Omental fat pad (tissue), 4 donors: ENCODE results near the gene DLG2. TPM values are rescaled to one million over a fixed set of nuclear protein-coding genes. Genes with fewer than 3 reads are reported as not detected.

Experiments
- ATAC-seq: fragments of 150-250 bp; one replicate; pipeline ENCODE4 v1.9.1; 2016; ENCODE audit warnings: mild to moderate bottlenecking, moderate library complexity; ENCODE audit not compliant: low FRiP score
- DNase-seq: peaks from one replicate; pipeline ENCODE4 v3.0.0-alpha.2; 2019; ENCODE audit warnings: low spot score
- total RNA-seq, 4 donors: library from RNA; depleted of rRNA; stranded (reverse); fragments of >200 nt; gene quantifications; one replicate each; pipeline ENCODE4 v1.1.0, GENCODE V29; 2016
- TF ChIP-seq, protein P1 (sequence below), 3 donors: fragments of 450-650 bp; IDR thresholded peaks; one replicate each; pipeline ENCODE4 v1.5.1; 2016 to 2017; ENCODE audit warnings: antibody characterized with exemption in 3 of 3, mild to moderate bottlenecking in 3 of 3, moderate library complexity in 2 of 3

Gene DLG2
- total RNA-seq, 4 donors from 2014 or later = 4.8 to 13.2 (median 8.1) TPM

DNA sequence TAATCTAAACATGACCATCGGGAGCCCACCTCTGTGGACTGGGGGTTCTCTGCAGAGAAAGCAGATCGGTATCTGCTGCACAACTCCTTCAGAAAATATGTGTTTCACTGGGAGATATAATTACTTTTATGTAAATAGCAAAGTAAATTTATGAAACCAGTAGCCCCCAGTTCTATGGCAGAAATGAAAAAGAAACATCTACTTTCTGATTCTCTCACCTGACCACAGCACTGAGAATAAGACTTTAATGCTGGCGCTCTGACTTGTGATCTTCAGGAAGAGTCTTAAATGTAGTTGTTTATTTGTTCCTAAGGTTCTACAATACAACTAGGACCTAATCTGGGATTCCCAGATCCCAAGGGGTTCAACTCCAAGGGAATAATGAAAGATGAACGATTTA, 518.0 kb downstream of the DLG2 start:
- TF ChIP-seq, protein P1, sequence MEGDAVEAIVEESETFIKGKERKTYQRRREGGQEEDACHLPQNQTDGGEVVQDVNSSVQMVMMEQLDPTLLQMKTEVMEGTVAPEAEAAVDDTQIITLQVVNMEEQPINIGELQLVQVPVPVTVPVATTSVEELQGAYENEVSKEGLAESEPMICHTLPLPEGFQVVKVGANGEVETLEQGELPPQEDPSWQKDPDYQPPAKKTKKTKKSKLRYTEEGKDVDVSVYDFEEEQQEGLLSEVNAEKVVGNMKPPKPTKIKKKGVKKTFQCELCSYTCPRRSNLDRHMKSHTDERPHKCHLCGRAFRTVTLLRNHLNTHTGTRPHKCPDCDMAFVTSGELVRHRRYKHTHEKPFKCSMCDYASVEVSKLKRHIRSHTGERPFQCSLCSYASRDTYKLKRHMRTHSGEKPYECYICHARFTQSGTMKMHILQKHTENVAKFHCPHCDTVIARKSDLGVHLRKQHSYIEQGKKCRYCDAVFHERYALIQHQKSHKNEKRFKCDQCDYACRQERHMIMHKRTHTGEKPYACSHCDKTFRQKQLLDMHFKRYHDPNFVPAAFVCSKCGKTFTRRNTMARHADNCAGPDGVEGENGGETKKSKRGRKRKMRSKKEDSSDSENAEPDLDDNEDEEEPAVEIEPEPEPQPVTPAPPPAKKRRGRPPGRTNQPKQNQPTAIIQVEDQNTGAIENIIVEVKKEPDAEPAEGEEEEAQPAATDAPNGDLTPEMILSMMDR (IDR thresholded peaks at IDR 0.05) = no peak
- DNase-seq = no peak
- ATAC-seq = no peak

DNA sequence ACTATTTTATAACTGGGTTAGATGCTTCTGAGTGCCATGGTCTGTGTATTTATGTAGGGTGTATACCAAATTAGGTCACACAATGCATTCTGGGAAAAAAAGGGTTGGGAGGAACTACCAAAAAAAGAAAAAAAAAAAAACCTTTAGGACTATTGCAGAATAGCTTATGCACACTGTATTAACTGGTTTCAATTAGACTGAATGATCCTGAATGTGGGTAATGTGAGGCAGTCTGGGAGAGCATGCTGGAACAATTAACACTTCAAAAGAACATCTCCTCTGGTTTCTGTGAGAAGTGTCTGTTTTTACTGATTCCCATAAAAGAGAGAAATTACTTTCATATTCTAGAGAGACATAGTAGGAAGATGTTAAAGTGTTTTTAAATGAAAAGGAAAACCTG, 521.3 kb downstream of the DLG2 start:
- TF ChIP-seq, protein P1 (IDR thresholded peaks at IDR 0.05) = no peak
- DNase-seq (no peak), ATAC-seq (no peak)

DNA sequence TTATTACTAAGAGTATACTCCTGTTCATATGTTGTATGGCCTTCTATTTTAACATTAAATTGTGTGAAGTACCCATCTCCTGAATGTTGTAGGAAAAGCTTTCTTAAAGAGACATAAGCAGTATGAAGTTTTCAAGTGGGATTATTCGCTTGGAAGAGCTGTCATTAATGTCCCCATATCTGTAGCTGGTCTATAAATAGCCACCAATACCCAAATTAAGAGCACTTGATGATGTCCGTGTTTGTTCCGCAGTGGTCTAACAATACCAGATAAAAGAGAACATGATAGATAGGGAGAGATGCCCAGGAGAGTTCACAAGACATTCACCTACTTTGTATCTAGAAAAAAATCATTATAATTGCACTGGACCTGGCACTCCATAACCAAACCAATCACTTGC, 527.6 kb downstream of the DLG2 start:
- no peak for DNase-seq
- TF ChIP-seq, protein P1 (IDR thresholded peaks at IDR 0.05) = no peak
- no peak for ATAC-seq

DNA sequence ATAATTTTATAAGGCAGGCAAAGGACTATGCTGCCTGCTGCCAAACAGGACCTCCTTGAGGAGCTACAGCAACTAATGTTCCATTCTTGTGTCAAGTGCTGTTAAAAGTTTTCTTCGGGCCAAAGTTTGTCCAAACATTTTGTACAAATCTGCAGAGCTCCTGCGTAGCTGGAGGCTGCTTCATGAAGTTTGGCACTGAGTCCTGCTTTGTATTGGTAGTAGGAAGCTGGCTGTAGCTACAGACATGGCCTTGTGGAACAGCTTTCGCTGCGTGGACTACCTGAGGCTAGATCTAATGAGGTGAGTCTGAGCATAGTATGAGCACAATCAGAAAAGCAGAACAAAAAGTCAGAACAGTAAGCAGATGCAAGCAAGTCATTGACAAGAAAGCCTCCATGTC, 528.1 kb downstream of the DLG2 start:
- DNase-seq = no peak
- TF ChIP-seq, protein P1 (IDR thresholded peaks at IDR 0.05) = no peak
- ATAC-seq = no peak

DNA sequence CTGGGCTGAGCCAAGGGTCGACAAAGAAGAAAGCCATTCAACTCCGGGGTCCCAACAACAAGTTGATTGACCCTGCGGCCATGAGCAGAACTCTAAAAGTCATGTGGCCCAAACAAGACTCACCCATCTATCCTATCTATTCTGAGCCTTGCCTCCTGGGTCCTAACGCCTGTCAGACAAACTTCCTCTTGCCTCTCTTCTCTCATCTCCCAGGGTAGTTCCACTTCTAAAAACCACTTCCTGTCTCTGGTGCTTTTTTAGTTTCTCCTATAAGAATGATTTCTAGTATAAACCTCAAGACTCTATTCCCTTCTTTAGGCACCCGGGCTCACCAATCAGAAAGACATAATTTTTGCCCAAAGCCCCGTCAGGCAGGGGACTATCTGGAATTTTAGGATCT, 530.2 kb downstream of the DLG2 start:
- DNase-seq (no peak), ATAC-seq (no peak)
- TF ChIP-seq, protein P1 (IDR thresholded peaks at IDR 0.05) = no peak

DNA sequence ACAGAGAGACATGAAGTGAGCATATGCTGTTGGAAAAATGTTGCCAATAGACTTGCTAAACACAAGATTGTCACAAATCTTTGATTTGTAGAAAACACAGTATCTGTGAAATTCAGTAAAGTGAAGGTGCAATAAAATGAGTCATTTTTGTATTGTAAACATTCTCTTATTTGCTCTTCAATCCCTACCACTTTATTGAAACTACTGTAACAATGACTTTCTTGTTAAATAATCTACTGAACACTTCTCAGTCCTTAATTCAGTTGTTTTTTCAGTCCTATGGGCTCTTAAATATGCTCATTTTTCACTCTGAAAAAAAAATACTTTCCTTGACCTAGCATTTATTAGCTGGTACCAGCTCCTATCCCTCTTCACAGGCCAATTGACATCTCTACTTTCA, 531.9 kb downstream of the DLG2 start:
- ATAC-seq = no peak
- TF ChIP-seq, protein P1 (IDR thresholded peaks at IDR 0.05) = no peak
- no peak for DNase-seq

DNA sequence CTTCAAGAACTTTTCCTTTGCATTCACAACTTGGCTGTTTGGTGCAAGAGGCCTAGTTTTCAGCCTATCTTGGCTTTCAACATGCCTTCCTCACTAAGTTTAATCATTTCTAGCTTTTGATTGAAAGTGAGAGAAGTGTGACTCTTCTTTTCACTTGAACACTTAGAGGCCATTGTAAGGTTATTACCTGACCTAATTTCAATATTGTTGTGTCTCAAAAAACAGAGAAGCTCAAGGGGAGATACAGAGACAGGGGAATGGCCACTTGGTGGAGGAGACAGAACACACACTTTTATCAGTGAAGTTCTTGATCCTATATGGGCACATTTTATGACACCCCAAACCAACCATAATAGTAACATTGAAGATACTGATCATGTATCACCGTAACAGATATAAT, 532.3 kb downstream of the DLG2 start:
- DNase-seq (no peak), ATAC-seq (no peak)
- TF ChIP-seq, protein P1 (IDR thresholded peaks at IDR 0.05) = no peak
